Type B pancreatic cell (in vitro differentiated cells): ENCODE data around the gene MAP7D2. TPM values are rescaled to one million over a fixed set of nuclear protein-coding genes. Genes with fewer than 3 reads are reported as not detected.
A peak's percentile ranks its signal among the peaks of the same experiment; 100 is the strongest.

ENCODE experiments used
- DNase-seq: peaks from one replicate; pipeline ENCODE4 v3.0.0; 2021; ENCODE audit warnings: mixed read lengths; ENCODE audit not compliant: unreplicated experiment; ENCODE audit errors: extremely low spot score
- H3K27ac Mint-ChIP-seq: 2 replicates; pipeline ENCODE4 v1.8.0; 2021; ENCODE audit warnings: mild to moderate bottlenecking, mixed read lengths
- H3K27me3 Mint-ChIP-seq: 2 replicates; pipeline ENCODE4 v1.8.0; 2021; ENCODE audit warnings: mixed read lengths
- H3K36me3 Mint-ChIP-seq: 2 replicates; pipeline ENCODE4 v1.8.0; 2021; ENCODE audit warnings: mixed read lengths
- H3K4me1 Mint-ChIP-seq: one replicate; pipeline ENCODE4 v1.8.0; 2021; ENCODE audit warnings: mixed read lengths; ENCODE audit not compliant: unreplicated experiment
- H3K4me3 Mint-ChIP-seq: 2 replicates; pipeline ENCODE4 v1.8.0; 2021; ENCODE audit warnings: mild to moderate bottlenecking, mixed read lengths
- H3K9me3 Mint-ChIP-seq: 2 replicates; pipeline ENCODE4 v1.8.0; 2021; ENCODE audit warnings: mixed read lengths
- total RNA-seq: library from RNA; stranded (reverse); gene quantifications from 2 replicates; pipeline ENCODE4 v1.2.1, GENCODE V29; 2021; ENCODE audit warnings: low replicate concordance
- TF ChIP-seq, protein P1 (sequence below): fragments of 200-600 bp; sonication (generic); conservative IDR thresholded peaks from 2 replicates; pipeline ENCODE4 v1.5.0; 2021; ENCODE audit warnings: antibody characterized with exemption, mild to moderate bottlenecking

The MAP7D2 gene
- total RNA-seq, 1 donor from 2014 or later = 2.0 TPM

DNA sequence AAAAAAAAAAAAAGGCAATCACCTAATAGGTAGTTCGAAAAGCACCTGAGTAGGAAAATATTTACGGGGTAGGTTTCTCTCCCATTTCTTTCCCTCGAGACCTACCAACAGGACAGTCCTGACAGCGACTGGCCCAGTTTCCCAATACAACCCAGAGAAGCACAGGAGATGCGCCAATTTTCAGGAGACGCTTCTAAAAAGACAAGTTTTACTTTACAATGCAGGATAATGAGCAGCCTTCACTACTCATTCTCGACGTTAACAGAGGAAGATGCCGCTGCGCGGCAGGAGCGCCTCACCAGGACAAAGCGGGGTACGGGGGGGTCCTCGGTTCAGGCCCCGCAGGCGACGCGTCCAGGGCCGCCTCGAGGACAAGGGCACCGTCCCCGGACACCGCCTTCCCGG, 126.6 kb downstream of the MAP7D2 start:
- Mint-ChIP-seq H3K4me1 (no peaks in the 10 kb centered on the region), H3K9me3 (peaks cover 5% of the 10 kb centered on the region), H3K36me3 (peaks cover 4% of the 10 kb centered on the region), H3K4me3 (peak overlapping the region; percentile 87), H3K27ac (peak overlapping the region; percentile 49), H3K27me3 (no peaks in the 10 kb centered on the region)
- DNase-seq = no peak
- TF ChIP-seq, protein P1, sequence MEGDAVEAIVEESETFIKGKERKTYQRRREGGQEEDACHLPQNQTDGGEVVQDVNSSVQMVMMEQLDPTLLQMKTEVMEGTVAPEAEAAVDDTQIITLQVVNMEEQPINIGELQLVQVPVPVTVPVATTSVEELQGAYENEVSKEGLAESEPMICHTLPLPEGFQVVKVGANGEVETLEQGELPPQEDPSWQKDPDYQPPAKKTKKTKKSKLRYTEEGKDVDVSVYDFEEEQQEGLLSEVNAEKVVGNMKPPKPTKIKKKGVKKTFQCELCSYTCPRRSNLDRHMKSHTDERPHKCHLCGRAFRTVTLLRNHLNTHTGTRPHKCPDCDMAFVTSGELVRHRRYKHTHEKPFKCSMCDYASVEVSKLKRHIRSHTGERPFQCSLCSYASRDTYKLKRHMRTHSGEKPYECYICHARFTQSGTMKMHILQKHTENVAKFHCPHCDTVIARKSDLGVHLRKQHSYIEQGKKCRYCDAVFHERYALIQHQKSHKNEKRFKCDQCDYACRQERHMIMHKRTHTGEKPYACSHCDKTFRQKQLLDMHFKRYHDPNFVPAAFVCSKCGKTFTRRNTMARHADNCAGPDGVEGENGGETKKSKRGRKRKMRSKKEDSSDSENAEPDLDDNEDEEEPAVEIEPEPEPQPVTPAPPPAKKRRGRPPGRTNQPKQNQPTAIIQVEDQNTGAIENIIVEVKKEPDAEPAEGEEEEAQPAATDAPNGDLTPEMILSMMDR = no peak

- no peaks in the 10 kb centered on the region for H3K4me1 Mint-ChIP-seq
- TF ChIP-seq, protein P1 = no peak
- no peak for DNase-seq
- peaks cover 5% of the 10 kb centered on the region for H3K9me3 Mint-ChIP-seq
- no peaks in the 10 kb centered on the region for H3K27me3 Mint-ChIP-seq
- H3K4me3 Mint-ChIP-seq = no peak overlapping the region
- no peak overlapping the region for H3K27ac Mint-ChIP-seq
- H3K36me3 Mint-ChIP-seq = peaks cover 4% of the 10 kb centered on the region
These were observed 128.9 kb downstream of the MAP7D2 start for GRCh38 chrX:19987856-19988255.

- Mint-ChIP-seq H3K9me3 (peaks cover 2% of the 10 kb centered on the region), H3K27ac (no peak overlapping the region), H3K27me3 (no peaks in the 10 kb centered on the region), H3K4me1 (no peaks in the 10 kb centered on the region), H3K36me3 (peaks cover 3% of the 10 kb centered on the region), H3K4me3 (no peak overlapping the region)
- TF ChIP-seq, protein P1 = no peak
- DNase-seq = no peak
These were observed 130.2 kb downstream of the MAP7D2 start for GRCh38 chrX:19986531-19986930.

DNA sequence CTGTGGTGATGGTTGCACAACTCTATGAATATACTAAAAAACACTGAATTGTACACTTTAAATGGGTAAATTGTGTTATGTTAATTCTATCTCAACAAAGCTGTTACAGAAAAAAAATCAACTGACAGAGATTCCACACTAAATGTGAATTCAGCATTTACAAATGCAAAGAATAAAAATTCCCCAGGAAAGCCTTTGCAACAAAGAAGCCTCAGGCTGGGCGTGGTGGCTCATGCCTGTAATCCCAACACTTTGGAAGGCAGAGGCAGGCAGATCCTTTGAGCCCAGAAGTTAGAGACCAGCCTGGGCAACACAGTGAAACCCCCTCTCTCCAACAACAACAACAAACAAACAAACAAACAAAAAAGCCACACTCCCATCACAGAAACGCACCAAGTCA, 134.8 kb downstream of the MAP7D2 start:
- DNase-seq = no peak
- TF ChIP-seq, protein P1 = no peak
- Mint-ChIP-seq H3K36me3 (no peaks in the 10 kb centered on the region), H3K4me1 (no peaks in the 10 kb centered on the region), H3K27ac (no peak overlapping the region), H3K4me3 (no peak overlapping the region), H3K27me3 (no peaks in the 10 kb centered on the region), H3K9me3 (peaks cover 8% of the 10 kb centered on the region)

- no peak for DNase-seq
- Mint-ChIP-seq H3K4me1 (no peaks in the 10 kb centered on the region), H3K27ac (no peak overlapping the region), H3K9me3 (peaks cover 16% of the 10 kb centered on the region), H3K27me3 (no peaks in the 10 kb centered on the region), H3K4me3 (no peak overlapping the region), H3K36me3 (peaks cover 6% of the 10 kb centered on the region)
- TF ChIP-seq, protein P1 = no peak
These were observed 140.9 kb downstream of the MAP7D2 start for GRCh38 chrX:19975845-19976244.

GRCh38 chrX:19972984-19973383, 143.7 kb downstream of the MAP7D2 start:
- peaks cover 12% of the 10 kb centered on the region for H3K9me3 Mint-ChIP-seq
- DNase-seq = no peak

More at GRCh38 chrX:19972984-19973383, 143.7 kb downstream of the MAP7D2 start:
- TF ChIP-seq, protein P1 = no peak
- peaks cover 6% of the 10 kb centered on the region for H3K36me3 Mint-ChIP-seq
- no peak overlapping the region for H3K27ac Mint-ChIP-seq
- H3K4me3 Mint-ChIP-seq = no peak overlapping the region
- H3K27me3 Mint-ChIP-seq = no peaks in the 10 kb centered on the region
- H3K4me1 Mint-ChIP-seq = no peaks in the 10 kb centered on the region
